ENCODE measurements around the gene RPL21. TPM values are rescaled to one million over a fixed set of nuclear protein-coding genes. Genes with fewer than 3 reads are reported as not detected.
"Not testable (repeated sequence)": the region's sequence is repeated elsewhere in the genome, so short reads cannot be mapped to it uniquely, and the experiment has no call there.

Gene RPL21
- total RNA-seq, 1 donor from 2014 or later: 478 TPM

- DNase-seq: no peak
- H3K9me3 Mint-ChIP-seq (ENCODE audit: unreplicated experiment): no peaks in the 10 kb centered on the region
- no peak overlapping the region for H3K27ac Mint-ChIP-seq (ENCODE audit: unreplicated experiment)
- no peaks in the 10 kb centered on the region for H3K27me3 Mint-ChIP-seq (ENCODE audit: unreplicated experiment)
- H3K36me3 Mint-ChIP-seq (ENCODE audit: unreplicated experiment): no peaks in the 10 kb centered on the region
- no peak overlapping the region for H3K4me3 Mint-ChIP-seq (ENCODE audit: unreplicated experiment)
- no peaks in the 10 kb centered on the region for H3K4me1 Mint-ChIP-seq (ENCODE audit: low read depth, unreplicated experiment)
- TF ChIP-seq, protein P1, sequence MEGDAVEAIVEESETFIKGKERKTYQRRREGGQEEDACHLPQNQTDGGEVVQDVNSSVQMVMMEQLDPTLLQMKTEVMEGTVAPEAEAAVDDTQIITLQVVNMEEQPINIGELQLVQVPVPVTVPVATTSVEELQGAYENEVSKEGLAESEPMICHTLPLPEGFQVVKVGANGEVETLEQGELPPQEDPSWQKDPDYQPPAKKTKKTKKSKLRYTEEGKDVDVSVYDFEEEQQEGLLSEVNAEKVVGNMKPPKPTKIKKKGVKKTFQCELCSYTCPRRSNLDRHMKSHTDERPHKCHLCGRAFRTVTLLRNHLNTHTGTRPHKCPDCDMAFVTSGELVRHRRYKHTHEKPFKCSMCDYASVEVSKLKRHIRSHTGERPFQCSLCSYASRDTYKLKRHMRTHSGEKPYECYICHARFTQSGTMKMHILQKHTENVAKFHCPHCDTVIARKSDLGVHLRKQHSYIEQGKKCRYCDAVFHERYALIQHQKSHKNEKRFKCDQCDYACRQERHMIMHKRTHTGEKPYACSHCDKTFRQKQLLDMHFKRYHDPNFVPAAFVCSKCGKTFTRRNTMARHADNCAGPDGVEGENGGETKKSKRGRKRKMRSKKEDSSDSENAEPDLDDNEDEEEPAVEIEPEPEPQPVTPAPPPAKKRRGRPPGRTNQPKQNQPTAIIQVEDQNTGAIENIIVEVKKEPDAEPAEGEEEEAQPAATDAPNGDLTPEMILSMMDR (IDR thresholded peaks at IDR 0.05; ENCODE audit: partially characterized antibody, unreplicated experiment): no peak
Measured at GRCh38 chr13:27296496-27296895, 45.1 kb downstream of the RPL21 start.

GRCh38 chr13:27298849-27299248 is 47.5 kb downstream of the RPL21 start:
- no peaks in the 10 kb centered on the region for H3K4me1 Mint-ChIP-seq (ENCODE audit: low read depth, unreplicated experiment)
- no peaks in the 10 kb centered on the region for H3K27me3 Mint-ChIP-seq (ENCODE audit: unreplicated experiment)
- DNase-seq: no peak
- no peak overlapping the region for H3K27ac Mint-ChIP-seq (ENCODE audit: unreplicated experiment)
- TF ChIP-seq, protein P1 (IDR thresholded peaks at IDR 0.05; ENCODE audit: partially characterized antibody, unreplicated experiment): no peak
- no peaks in the 10 kb centered on the region for H3K9me3 Mint-ChIP-seq (ENCODE audit: unreplicated experiment)
- H3K36me3 Mint-ChIP-seq (ENCODE audit: unreplicated experiment): no peaks in the 10 kb centered on the region
- H3K4me3 Mint-ChIP-seq (ENCODE audit: unreplicated experiment): no peak overlapping the region

DNA sequence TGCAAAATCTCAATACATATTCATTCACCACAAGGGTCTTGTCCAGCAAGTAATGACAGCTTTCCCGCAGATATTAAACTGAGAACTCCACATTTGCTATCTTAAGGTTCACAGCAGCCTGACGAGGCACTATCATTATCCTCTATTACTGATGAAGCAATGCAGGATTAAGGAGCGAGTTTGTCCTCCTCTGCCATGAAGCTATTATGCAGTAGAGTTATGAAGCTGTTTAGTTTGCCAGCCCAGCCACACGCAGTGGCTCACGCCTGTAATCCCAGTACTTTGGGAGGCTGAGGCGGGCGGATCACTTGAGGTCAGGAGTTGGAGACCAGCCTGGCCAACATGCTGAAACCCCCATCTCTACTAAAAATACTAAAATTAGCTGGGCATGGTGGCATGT is 49.0 kb downstream of the RPL21 start:
- DNase-seq; H3K36me3 Mint-ChIP-seq (ENCODE audit: unreplicated experiment); H3K27me3 Mint-ChIP-seq (ENCODE audit: unreplicated experiment); H3K4me1 Mint-ChIP-seq (ENCODE audit: low read depth, unreplicated experiment); H3K4me3 Mint-ChIP-seq (ENCODE audit: unreplicated experiment); H3K9me3 Mint-ChIP-seq (ENCODE audit: unreplicated experiment); H3K27ac Mint-ChIP-seq (ENCODE audit: unreplicated experiment): not testable (repeated sequence)

- Mint-ChIP-seq H3K4me3 (ENCODE audit: unreplicated experiment) (no peak overlapping the region), H3K9me3 (ENCODE audit: unreplicated experiment) (no peaks in the 10 kb centered on the region), H3K27ac (ENCODE audit: unreplicated experiment) (no peak overlapping the region), H3K36me3 (ENCODE audit: unreplicated experiment) (no peaks in the 10 kb centered on the region), H3K27me3 (ENCODE audit: unreplicated experiment) (no peaks in the 10 kb centered on the region), H3K4me1 (ENCODE audit: low read depth, unreplicated experiment) (no peaks in the 10 kb centered on the region)
- no peak for DNase-seq
- TF ChIP-seq, protein P1 (IDR thresholded peaks at IDR 0.05; ENCODE audit: partially characterized antibody, unreplicated experiment): no peak
Measured at GRCh38 chr13:27300941-27301586, 49.7 kb downstream of the RPL21 start.

- H3K4me3 Mint-ChIP-seq (ENCODE audit: unreplicated experiment): no peak overlapping the region
- no peaks in the 10 kb centered on the region for H3K36me3 Mint-ChIP-seq (ENCODE audit: unreplicated experiment)
- DNase-seq: no peak
- no peaks in the 10 kb centered on the region for H3K27me3 Mint-ChIP-seq (ENCODE audit: unreplicated experiment)
- no peaks in the 10 kb centered on the region for H3K4me1 Mint-ChIP-seq (ENCODE audit: low read depth, unreplicated experiment)
- TF ChIP-seq, protein P1 (IDR thresholded peaks at IDR 0.05; ENCODE audit: partially characterized antibody, unreplicated experiment): no peak
- H3K27ac Mint-ChIP-seq (ENCODE audit: unreplicated experiment): no peak overlapping the region
- H3K9me3 Mint-ChIP-seq (ENCODE audit: unreplicated experiment): no peaks in the 10 kb centered on the region
Measured at GRCh38 chr13:27302643-27303262, 51.4 kb downstream of the RPL21 start.
